Astrocyte (in vitro differentiated cells and primary cell): ENCODE data around the gene ZBTB8B. TPM values are rescaled to one million over a fixed set of nuclear protein-coding genes. Genes with fewer than 3 reads are reported as not detected.

Experiments
- DNase-seq: peaks from one replicate; pipeline ENCODE4 v3.0.0-alpha.2; 2010; ENCODE audit warnings: low read depth
- FAIRE-seq: peaks from 2 replicates; lab custom pipeline; 2011; peaks lifted over from hg19 to GRCh38; lab: Jason Lieb, UNC
- H2AFZ ChIP-seq: 2 replicates; pipeline ENCODE4 v1.6.0; 2012; ENCODE audit warnings: low read depth, low read length, inconsistent platforms
- H3K27ac ChIP-seq: 2 replicates; pipeline ENCODE4 v1.5.1; 2011; ENCODE audit warnings: low read depth, low read length, inconsistent platforms
- H3K27me3 ChIP-seq: 2 replicates; pipeline ENCODE4 v1.6.0; 2011; ENCODE audit warnings: low read length, inconsistent platforms; ENCODE audit not compliant: insufficient read depth
- H3K36me3 ChIP-seq: 2 replicates; pipeline ENCODE4 v1.5.1; 2011; ENCODE audit warnings: low read length, inconsistent platforms; ENCODE audit not compliant: insufficient read depth
- H3K4me1 ChIP-seq: 2 replicates; pipeline ENCODE4 v1.5.1; 2011; ENCODE audit warnings: low read length, inconsistent platforms; ENCODE audit not compliant: insufficient read depth
- H3K4me2 ChIP-seq: 2 replicates; pipeline ENCODE4 v1.6.0; 2012; ENCODE audit warnings: low read length, inconsistent platforms
- H3K4me3 ChIP-seq: 2 replicates; pipeline ENCODE4 v1.5.1; 2011; ENCODE audit warnings: low read depth, mild to moderate bottlenecking, low read length, inconsistent platforms; ENCODE audit not compliant: insufficient read depth
- H3K79me2 ChIP-seq: 2 replicates; pipeline ENCODE4 v1.6.0; 2012; ENCODE audit warnings: mild to moderate bottlenecking, low read length, inconsistent platforms; ENCODE audit not compliant: insufficient read depth
- H3K9ac ChIP-seq: 2 replicates; pipeline ENCODE4 v1.6.0; 2012; ENCODE audit warnings: mild to moderate bottlenecking, low read length, inconsistent platforms
- H3K9me3 ChIP-seq: 2 replicates; pipeline ENCODE4 v1.5.1; 2012; ENCODE audit warnings: low read depth, mild to moderate bottlenecking, low read length, inconsistent platforms; ENCODE audit not compliant: insufficient read depth
- H4K20me1 ChIP-seq: 2 replicates; pipeline ENCODE4 v1.6.0; 2012; ENCODE audit warnings: low read length, inconsistent platforms; ENCODE audit not compliant: insufficient read depth
- H3K27ac Mint-ChIP-seq: one replicate; pipeline ENCODE4 v1.8.0; 2021; ENCODE audit warnings: mild to moderate bottlenecking, mixed read lengths; ENCODE audit not compliant: unreplicated experiment
- H3K27me3 Mint-ChIP-seq: one replicate; pipeline ENCODE4 v1.8.0; 2021; ENCODE audit warnings: low read depth, mixed read lengths; ENCODE audit not compliant: unreplicated experiment
- H3K36me3 Mint-ChIP-seq: one replicate; pipeline ENCODE4 v1.8.0; 2021; ENCODE audit warnings: low read depth, mixed read lengths; ENCODE audit not compliant: unreplicated experiment
- H3K4me1 Mint-ChIP-seq: one replicate; pipeline ENCODE4 v1.8.0; 2021; ENCODE audit warnings: low read depth, mixed read lengths; ENCODE audit not compliant: unreplicated experiment
- H3K4me3 Mint-ChIP-seq: one replicate; pipeline ENCODE4 v1.8.0; 2021; ENCODE audit warnings: mild to moderate bottlenecking, moderate library complexity, mixed read lengths; ENCODE audit not compliant: unreplicated experiment
- H3K9me3 Mint-ChIP-seq: one replicate; pipeline ENCODE4 v1.8.0; 2021; ENCODE audit warnings: mild to moderate bottlenecking, mixed read lengths; ENCODE audit not compliant: unreplicated experiment
- EZH2 ChIP-seq: IDR thresholded peaks from 2 replicates; pipeline ENCODE4 v1.6.1; 2012; ENCODE audit warnings: mild to moderate bottlenecking, low read length, inconsistent platforms; ENCODE audit not compliant: insufficient read depth
- total RNA-seq: library from RNA; stranded (reverse); gene quantifications from 2 replicates; pipeline ENCODE4 v1.2.1, GENCODE V29; 2021
- TF ChIP-seq, protein P1 (sequence below): IDR thresholded peaks from 2 replicates; pipeline ENCODE4 v1.5.1; 2011; ENCODE audit warnings: low read depth, mild to moderate bottlenecking, inconsistent platforms, low read length, moderate library complexity; ENCODE audit not compliant: insufficient read depth

The ZBTB8B gene
- total RNA-seq, 1 donor from 2014 or later: 0.18 TPM

DNA sequence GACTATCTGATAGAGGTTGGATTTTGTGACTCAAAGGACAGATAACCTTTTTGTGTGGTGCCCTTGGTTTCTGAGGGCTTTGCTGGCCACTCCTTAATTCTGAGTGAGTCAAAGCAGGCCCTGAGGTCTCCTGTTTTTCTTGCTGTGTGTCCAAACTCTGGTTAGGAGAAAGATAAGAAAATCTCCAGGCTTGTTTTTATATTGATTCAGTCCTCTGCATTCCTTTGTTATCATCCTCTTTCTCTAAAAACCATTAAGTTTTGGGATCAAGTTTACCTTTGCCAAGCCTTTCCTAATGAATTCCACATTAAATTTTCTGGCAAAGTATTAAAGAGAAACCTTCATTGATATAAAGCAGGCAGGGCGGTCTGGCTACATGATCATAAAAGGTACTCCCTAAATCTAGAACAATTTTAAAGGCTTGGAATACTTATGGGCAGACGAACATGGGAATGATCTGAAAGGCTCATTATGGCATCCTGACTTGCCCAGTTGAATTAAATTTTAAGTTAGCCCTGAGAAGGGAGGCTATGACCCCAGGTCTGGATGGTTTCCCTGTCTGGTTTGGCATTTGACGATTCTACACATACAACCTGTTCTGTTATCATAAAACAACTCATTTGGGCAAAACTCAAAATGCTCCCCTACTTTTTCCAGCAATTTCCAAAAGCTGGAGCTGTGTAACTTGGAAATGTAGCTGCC is 20.8 kb downstream of the ZBTB8B start:
- Mint-ChIP-seq H3K9me3 (peaks cover 3% of the 10 kb centered on the region), H3K27ac (no peak overlapping the region), H3K27me3 (no peaks in the 10 kb centered on the region), H3K4me3 (no peak overlapping the region), H3K36me3 (no peaks in the 10 kb centered on the region), H3K4me1 (peaks cover 2% of the 10 kb centered on the region)
- H3K27ac ChIP-seq: no peak overlapping the region
- peak; percentile 82 for DNase-seq
- H3K36me3 ChIP-seq: no peaks in the 10 kb centered on the region
- TF ChIP-seq, protein P1, sequence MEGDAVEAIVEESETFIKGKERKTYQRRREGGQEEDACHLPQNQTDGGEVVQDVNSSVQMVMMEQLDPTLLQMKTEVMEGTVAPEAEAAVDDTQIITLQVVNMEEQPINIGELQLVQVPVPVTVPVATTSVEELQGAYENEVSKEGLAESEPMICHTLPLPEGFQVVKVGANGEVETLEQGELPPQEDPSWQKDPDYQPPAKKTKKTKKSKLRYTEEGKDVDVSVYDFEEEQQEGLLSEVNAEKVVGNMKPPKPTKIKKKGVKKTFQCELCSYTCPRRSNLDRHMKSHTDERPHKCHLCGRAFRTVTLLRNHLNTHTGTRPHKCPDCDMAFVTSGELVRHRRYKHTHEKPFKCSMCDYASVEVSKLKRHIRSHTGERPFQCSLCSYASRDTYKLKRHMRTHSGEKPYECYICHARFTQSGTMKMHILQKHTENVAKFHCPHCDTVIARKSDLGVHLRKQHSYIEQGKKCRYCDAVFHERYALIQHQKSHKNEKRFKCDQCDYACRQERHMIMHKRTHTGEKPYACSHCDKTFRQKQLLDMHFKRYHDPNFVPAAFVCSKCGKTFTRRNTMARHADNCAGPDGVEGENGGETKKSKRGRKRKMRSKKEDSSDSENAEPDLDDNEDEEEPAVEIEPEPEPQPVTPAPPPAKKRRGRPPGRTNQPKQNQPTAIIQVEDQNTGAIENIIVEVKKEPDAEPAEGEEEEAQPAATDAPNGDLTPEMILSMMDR: no peak
- no peak for TF ChIP-seq EZH2
- H3K4me2 ChIP-seq: peak overlapping the region; percentile 21
- no peak overlapping the region for H3K4me3 ChIP-seq
- H4K20me1 ChIP-seq: no peaks in the 10 kb centered on the region
- FAIRE-seq: no peak
- no peaks in the 10 kb centered on the region for H3K9me3 ChIP-seq
- H2AFZ ChIP-seq: no peak overlapping the region
- no peak overlapping the region for H3K9ac ChIP-seq
- H3K4me1 ChIP-seq: peaks cover 12% of the 10 kb centered on the region
- peaks cover 4% of the 10 kb centered on the region for H3K27me3 ChIP-seq
- no peaks in the 10 kb centered on the region for H3K79me2 ChIP-seq

DNA sequence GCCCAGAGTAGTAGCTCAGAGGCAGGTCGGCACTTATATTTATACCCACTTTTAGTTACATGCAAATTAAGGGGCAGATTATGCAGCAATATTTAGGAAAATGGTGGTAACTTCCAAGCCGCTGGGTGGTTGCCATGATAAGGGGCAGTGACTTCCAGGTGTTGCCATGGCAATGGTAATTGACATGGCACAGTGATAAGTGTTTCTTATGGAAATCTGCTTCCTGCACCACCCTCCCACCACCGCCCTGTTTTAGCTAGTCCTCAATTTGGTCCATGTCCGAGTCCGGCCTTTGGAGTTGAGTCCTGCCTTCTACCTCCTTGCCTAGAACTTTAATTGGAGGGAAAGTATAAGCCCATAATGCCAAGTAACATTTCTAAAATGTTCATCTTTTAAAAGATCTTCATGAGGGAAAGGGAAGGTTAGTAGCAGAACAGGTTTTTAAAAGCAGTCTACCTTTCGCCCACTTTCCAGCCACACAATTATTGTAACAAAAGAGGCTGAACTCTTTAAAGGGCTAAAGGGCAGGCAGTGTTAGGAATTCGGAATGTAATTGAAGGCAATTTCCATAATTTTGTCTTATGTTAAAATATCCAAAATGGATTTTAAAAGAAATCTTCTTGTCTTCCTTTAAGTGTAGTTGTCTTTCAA is 21.7 kb downstream of the ZBTB8B start:
- no peaks in the 10 kb centered on the region for H3K27me3 Mint-ChIP-seq
- peaks cover 3% of the 10 kb centered on the region for H3K9me3 Mint-ChIP-seq

More for the DNA sequence above, 21.7 kb downstream of the ZBTB8B start:
- H3K36me3 ChIP-seq: no peaks in the 10 kb centered on the region
- TF ChIP-seq, protein P1: no peak
- TF ChIP-seq EZH2: no peak
- H4K20me1 ChIP-seq: no peaks in the 10 kb centered on the region
- H3K9me3 ChIP-seq: no peaks in the 10 kb centered on the region
- no peaks in the 10 kb centered on the region for H3K79me2 ChIP-seq
- no peak overlapping the region for H3K4me3 ChIP-seq
- Mint-ChIP-seq H3K4me3 (no peak overlapping the region), H3K4me1 (peaks cover 2% of the 10 kb centered on the region), H3K27ac (no peak overlapping the region), H3K36me3 (no peaks in the 10 kb centered on the region)
- no peak overlapping the region for H3K27ac ChIP-seq
- H3K4me2 ChIP-seq: no peak overlapping the region
- no peak for DNase-seq
- no peak overlapping the region for H3K9ac ChIP-seq
- peaks cover 12% of the 10 kb centered on the region for H3K4me1 ChIP-seq
- no peaks in the 10 kb centered on the region for H3K27me3 ChIP-seq
- FAIRE-seq: no peak
- H2AFZ ChIP-seq: no peak overlapping the region
